DOHH2 (cell line): ENCODE results near the gene BIVM.

ENCODE experiments used
- EZH2phosphoT487 ChIP-seq: fragments of 200-600 bp; sonication (generic); IDR thresholded peaks from 2 replicates; pipeline ENCODE4 v1.6.1; 2017; ENCODE audit warnings: borderline replicate concordance, mild to moderate bottlenecking, antibody characterized with exemption, low read length, moderate library complexity, mixed read lengths
- TF ChIP-seq, protein P1 (sequence below): fragments of 200-600 bp; sonication (generic); IDR thresholded peaks from one replicate; pipeline ENCODE4 v1.5.1; 2014; ENCODE audit warnings: antibody characterized with exemption, mild to moderate bottlenecking, low read depth, low read length; ENCODE audit not compliant: poor library complexity, severe bottlenecking

DNA sequence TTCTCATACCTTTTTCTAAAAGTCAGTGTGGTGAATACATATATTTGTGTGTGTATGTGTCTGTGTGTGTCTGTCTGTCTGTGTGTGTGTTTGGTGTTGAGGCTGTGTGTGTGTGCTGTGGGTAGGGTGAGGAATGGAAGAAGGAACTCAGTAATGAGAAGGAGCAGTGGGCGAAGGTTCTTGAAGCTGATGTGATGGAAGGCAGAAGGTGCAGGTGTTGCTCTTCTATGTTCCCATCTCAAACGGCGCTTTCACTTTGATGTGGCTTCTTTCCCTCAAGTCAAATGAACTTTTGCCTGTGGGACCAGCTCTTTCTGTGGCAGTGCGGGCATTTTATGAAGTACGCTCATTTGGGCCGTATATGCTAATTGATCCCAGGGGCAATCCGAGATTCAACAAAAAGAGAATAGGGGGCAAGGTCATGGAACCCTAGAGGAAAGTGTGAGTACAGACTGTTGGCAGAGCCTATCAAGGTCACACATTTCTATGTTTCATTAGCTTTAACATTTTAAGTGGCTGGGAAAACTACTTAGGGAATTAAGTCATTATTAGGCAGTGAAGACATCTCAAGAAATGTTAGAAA lies 15.2 kb downstream of the BIVM start:
- TF ChIP-seq, protein P1, sequence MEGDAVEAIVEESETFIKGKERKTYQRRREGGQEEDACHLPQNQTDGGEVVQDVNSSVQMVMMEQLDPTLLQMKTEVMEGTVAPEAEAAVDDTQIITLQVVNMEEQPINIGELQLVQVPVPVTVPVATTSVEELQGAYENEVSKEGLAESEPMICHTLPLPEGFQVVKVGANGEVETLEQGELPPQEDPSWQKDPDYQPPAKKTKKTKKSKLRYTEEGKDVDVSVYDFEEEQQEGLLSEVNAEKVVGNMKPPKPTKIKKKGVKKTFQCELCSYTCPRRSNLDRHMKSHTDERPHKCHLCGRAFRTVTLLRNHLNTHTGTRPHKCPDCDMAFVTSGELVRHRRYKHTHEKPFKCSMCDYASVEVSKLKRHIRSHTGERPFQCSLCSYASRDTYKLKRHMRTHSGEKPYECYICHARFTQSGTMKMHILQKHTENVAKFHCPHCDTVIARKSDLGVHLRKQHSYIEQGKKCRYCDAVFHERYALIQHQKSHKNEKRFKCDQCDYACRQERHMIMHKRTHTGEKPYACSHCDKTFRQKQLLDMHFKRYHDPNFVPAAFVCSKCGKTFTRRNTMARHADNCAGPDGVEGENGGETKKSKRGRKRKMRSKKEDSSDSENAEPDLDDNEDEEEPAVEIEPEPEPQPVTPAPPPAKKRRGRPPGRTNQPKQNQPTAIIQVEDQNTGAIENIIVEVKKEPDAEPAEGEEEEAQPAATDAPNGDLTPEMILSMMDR, result no peak
- no peak for TF ChIP-seq EZH2phosphoT487
